ENCODE data around the gene CFAP100.

DNA sequence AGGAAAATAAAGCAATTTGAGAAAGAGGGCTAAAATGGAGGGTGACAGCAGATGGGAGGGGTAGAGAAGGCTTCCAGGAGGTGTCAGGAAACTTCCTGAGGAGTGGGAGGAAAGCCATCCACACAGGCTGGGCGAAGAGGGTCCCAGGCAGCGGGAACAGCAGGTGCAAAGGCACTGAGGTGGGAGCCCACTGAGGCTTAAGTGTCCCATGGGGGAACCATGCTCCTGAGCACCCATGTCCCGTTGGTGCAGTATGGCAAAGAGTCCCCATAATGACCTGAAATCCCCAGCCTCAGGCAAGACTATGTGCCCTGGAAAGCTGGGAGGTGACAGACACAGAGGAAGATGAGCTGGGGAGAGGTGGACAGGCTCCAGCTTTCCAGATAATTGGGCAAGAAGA lies 30.0 kb downstream of the CFAP100 start:
- no peak for TF ChIP-seq YY1 (IDR thresholded peaks at IDR 0.05; ENCODE audit: insufficient read depth, insufficient read length)
- no peak for TF ChIP-seq SUZ12 (IDR thresholded peaks at IDR 0.05; ENCODE audit: extremely low read depth, insufficient read depth, insufficient read length)
- TF ChIP-seq ZNF274 (IDR thresholded peaks at IDR 0.05; ENCODE audit: low read depth, low read length) = no peak
